ENCODE data around the gene GINS3.

- TF ChIP-seq CTCF (conservative IDR thresholded peaks at IDR 0.05; ENCODE audit: low read depth, low read length): no peak
- no peak for TF ChIP-seq EZH2 (IDR thresholded peaks at IDR 0.05; ENCODE audit: low read length, unreplicated experiment)
These were observed 59.0 kb downstream of the GINS3 start for GRCh38 chr16:58451265-58451689.
